Measurements from ENCODE around the gene GPR141.

GPR141 gene

DNA sequence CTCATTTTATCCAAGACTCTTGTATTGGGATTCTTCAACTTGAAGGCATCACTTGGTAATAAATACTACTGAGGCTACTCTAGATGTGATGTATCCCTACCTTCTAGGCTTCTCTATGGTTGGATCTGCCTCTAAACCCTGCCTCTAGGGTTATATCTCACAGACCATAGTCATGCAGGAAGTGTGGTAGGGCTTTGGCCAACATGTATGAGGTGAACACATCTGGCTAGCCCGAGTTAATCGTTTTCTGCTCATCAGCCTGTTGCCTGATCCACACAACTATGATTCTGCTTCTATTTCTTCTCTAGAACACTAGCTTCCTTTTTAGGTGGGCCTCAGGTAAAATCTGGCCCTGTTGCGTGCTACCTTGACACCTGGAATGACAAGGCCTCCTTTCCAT lies 86.2 kb downstream of the GPR141 start:
- in situ Hi-C loops (cut with MboI; ENCODE audit: low pct_unique_long_range_greater_than_20kb, low sequenced_read_pairs) = no loop called here

DNA sequence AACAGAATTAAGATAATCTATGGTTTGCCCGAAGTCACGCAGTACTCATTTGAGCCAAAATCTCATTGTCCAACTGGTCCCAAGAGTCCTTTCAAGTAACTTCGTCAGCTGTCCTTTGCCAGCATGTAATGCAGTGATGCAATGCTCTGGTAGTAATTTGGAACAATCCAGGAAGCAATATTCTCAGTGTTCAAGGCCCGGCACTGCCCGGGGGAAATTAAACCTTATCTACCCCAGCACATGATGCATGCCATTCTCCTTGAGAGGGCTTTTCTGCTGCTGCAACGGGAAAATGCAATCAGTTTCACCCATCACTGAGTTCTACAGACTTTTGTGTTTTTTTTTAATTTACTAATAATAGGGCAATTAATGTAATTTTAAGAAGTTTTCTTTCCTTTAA lies 87.3 kb downstream of the GPR141 start:
- in situ Hi-C loops (cut with MboI; ENCODE audit: low pct_unique_long_range_greater_than_20kb, low sequenced_read_pairs) = no loop called here
- DNase-seq = no peak

More for the DNA sequence above, 86.2 kb downstream of the GPR141 start:
- no peak for DNase-seq

- in situ Hi-C loops (cut with MboI; ENCODE audit: low pct_unique_long_range_greater_than_20kb, low sequenced_read_pairs) = no loop called here
Measured at GRCh38 chr7:37771342-37771741, 87.8 kb downstream of the GPR141 start.

GRCh38 chr7:37771801-37772200 lies 88.2 kb downstream of the GPR141 start:
- DNase-seq = no peak
- in situ Hi-C loops (cut with MboI; ENCODE audit: low pct_unique_long_range_greater_than_20kb, low sequenced_read_pairs) = no loop called here

More at GRCh38 chr7:37771342-37771741, 87.8 kb downstream of the GPR141 start:
- DNase-seq = no peak

DNA sequence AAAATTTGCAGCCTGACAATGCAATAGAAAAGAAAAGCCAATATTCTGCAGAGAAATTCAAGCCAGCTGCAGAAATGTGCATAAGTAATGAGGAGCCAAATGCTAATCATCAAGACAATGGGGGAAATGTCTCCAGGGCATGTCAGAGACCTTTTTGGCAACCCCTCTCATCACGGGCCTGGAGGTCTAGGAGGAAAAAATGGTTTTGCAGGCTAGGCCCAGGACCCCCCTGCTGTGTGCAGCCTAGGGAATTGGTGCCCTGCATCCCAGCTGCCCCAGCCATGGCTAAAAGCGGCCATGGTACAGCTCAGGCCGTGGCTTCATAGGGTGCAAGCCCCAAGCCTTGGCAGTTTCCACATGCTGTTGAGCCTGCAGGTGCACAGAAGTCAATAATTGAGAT lies 92.4 kb downstream of the GPR141 start:
- in situ Hi-C loops (cut with MboI; ENCODE audit: low pct_unique_long_range_greater_than_20kb, low sequenced_read_pairs) = no loop called here
- DNase-seq = no peak

- DNase-seq = no peak
- in situ Hi-C loops (cut with MboI; ENCODE audit: low pct_unique_long_range_greater_than_20kb, low sequenced_read_pairs) = no loop called here
Measured at GRCh38 chr7:37781156-37781555, 97.6 kb downstream of the GPR141 start.

GRCh38 chr7:37782166-37782565 lies 98.6 kb downstream of the GPR141 start:
- no peak for DNase-seq
- in situ Hi-C loops (cut with MboI; ENCODE audit: low pct_unique_long_range_greater_than_20kb, low sequenced_read_pairs) = no loop called here

DNA sequence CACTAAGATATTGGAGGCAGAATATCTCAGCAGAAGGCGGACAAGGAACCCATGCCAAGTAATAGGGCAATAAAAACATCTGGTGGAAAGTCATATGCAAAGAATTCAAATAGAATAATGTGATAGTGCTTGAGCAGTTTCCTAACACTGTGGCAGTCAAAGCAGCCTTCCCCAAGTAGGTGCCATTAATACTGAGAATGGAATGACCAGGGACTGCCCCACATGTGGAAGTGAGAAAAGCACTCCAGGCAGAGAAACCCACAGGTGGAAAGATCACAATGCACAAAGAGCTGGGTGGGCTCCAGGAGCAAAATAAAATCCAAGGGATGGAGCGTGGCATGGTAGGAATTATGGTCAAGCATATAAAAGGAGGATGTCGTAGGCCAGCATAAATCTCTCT lies 100.4 kb downstream of the GPR141 start:
- in situ Hi-C loops (cut with MboI; ENCODE audit: low pct_unique_long_range_greater_than_20kb, low sequenced_read_pairs) = no loop called here
- no peak for DNase-seq

DNA sequence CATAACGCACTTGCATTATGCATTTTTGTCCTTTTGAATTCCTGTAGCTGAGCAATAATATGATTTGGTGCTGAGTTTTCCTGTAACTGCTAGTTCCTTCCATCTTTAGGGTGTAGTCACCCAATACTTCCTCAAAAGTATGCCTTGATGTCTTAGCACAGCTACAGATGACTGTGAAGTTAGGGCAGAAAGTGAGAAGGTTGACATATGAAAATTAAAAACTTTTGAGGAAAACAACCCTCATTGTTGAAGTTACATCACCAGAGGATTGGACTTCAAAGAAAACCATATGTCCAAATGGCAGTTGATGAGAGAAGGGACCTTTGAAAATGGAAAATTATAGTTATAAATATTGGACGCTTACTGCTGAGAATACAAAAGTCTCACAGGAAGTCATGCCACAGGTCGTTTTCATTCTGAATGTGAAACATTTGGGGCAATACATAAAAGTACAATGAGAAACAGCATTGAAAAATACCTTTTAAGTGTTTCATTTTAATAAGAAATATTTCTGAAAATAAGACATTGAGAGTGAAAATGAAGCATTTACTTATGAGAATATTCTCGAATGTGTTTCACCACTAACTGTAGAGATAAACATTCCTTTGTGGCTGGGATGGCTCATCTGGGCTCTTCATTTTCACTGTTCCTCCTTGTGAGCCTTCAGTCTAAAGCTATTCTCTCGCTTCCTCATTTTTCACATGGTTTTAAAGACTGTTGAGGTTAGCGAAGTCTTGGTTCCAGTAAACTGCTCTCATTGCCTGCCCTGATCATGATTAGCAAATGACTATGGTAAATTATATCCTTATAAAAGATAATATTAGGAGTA lies 103.4 kb downstream of the GPR141 start:
- in situ Hi-C loops (cut with MboI; ENCODE audit: low pct_unique_long_range_greater_than_20kb, low sequenced_read_pairs) = no loop called here
- peak; percentile 79 for DNase-seq
